ENCODE measurements around the gene SLC25A25.
"Not testable (repeated sequence)": the region's sequence is repeated elsewhere in the genome, so short reads cannot be mapped to it uniquely, and the experiment has no call there.

Gene SLC25A25

DNA sequence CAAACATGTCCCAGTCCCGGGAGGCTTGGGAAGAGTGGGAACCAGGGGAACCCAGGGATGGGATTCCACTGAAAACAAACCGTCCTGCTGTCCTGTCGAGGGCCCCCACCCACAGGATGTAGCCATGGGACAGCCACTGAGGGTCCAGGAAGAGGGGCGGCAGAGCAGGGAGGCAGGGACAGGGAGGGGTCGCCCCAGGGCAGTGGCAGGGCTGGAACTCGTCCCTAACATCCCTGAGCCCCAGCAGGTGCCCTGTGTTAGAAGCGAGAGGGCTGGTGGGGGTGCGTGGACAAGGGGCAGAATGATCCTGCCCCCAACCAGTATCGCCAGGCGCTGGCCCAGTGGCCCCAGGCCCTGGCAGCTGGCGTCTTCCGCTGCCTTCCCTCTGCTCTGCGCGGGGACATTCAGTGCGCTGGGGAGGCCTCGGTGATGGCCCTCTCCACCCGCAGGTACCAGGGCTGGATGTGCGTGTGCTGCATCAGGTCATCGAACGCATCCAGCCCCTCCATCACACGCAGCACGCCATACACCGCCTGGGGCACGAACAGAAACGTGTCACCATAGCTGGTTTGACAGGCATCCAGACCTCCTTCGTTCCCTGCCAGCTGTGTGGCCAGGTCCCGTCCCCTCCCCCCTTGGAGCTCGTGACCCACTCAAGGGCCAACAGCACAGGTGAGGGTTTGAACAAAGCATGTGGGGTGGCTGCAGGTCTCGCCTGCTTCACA is 52.9 kb downstream of the SLC25A25 start:
- no peak for DNase-seq (ENCODE audit: low read depth)
- no peak overlapping the region for H3K4me3 ChIP-seq (ENCODE audit: low read depth, low read length)

DNA sequence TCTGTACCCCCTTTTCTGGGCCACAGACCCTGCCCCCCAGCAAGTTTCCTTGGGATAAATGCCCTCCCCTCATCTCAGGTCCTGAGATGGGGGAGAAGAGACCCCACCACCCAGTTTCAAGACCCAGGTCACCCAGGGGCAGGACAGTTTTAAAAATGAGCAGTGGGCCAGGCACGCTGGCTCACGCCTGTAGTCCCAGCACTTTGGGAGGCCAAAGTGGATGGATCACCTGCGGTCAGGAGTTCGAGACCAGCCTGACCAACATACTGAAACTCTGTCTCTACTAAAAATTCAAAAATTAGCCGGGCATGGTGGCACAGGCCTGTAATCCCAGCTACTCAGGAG is 53.4 kb downstream of the SLC25A25 start:
- no peak overlapping the region for H3K4me3 ChIP-seq (ENCODE audit: low read depth, low read length)
- DNase-seq (ENCODE audit: low read depth), result no peak

DNA sequence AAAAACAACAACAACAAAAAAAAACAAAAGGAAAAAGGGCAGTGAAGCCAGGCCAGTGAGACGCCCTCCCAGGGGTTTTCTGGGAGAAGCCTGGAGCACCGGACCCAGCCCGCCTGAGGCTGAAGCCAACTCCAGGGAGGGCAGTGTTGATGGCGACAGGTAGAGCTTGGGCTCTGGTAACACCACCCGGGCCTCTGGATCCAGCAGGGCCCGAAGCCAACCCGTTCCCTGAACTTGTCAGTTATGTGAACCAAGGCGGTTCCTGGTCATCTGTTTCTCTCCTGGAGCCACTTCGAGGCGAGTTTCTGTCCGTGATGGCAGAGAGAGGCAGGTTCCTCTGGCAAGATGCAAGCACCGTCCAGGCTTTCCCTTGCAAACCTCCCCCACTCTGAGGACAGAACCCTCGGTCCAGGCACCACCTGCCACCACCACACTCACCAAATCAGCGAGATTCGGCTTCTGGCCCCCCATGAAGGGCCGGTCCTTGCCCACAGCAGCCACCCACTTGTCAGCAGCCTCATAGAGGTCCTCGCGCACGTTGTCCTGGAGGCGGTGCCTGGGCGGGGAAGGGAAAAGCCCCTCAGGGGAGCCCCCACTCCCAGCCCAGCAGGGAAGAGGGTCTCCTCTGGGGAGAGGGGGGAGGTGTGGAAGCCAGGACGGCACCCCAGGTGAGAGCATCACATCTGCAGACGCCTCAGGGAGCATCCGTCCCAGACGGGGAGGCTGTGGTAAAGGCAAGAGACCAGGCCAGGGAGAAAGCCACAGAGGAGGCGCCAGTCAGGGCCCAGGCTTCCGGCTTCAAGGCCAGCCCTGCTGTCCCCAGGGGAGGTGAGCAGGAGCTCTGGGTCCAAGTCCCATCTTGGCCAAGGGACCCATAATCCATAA is 54.1 kb downstream of the SLC25A25 start:
- no peak for DNase-seq (ENCODE audit: low read depth)
- no peak overlapping the region for H3K4me3 ChIP-seq (ENCODE audit: low read depth, low read length)

DNA sequence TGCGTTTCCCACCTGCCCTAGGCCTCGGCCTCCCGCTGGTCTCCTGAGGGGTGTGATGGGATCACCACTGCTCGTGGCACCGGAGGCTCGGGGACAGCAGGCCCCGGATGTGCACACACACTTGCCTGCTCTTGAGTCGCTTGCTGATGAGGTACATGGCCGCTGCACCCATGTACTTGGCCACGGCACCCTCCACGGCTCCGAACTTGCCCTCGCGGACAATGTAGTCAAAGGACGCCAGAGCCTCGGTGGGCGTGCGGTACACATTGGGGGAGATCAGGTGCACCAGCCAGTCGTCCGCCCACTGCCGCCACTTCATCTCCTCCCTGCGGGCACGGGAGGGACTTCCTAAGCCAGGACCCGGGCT is 54.8 kb downstream of the SLC25A25 start:
- DNase-seq (ENCODE audit: low read depth), result no peak
- H3K4me3 ChIP-seq (ENCODE audit: low read depth, low read length), result no peak overlapping the region

DNA sequence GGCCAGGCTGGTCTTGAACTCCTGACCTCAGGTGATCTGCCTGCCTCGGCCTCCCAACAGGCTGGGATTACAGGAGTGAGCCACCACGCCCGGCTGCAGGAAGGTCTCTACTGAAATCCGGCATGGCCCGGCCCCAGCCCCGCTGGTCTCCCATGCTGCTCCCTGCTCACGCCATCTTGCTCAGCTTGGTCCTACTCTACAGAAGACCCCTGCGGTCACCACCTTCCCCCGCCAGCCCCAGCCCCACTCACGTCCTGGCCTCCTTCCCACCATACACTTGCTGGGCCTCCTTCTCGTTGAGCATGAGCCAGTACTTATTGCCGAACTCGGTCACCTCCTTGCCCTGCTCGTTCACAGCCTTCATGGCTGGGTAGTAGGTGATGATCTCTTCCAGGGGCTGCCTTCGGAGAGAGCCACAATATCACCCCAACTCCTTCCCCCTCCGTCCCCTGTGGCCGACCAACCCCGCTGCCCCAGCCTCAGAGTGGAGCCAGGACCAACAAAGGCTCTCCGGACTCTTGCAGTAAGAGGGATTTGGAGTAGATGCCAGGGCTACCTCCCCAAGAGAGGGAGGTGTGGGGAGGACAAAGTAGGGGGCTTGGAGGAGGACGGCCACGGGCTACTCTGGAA is 55.5 kb downstream of the SLC25A25 start:
- H3K4me3 ChIP-seq (ENCODE audit: low read depth, low read length), result no peak overlapping the region
- no peak for DNase-seq (ENCODE audit: low read depth)

DNA sequence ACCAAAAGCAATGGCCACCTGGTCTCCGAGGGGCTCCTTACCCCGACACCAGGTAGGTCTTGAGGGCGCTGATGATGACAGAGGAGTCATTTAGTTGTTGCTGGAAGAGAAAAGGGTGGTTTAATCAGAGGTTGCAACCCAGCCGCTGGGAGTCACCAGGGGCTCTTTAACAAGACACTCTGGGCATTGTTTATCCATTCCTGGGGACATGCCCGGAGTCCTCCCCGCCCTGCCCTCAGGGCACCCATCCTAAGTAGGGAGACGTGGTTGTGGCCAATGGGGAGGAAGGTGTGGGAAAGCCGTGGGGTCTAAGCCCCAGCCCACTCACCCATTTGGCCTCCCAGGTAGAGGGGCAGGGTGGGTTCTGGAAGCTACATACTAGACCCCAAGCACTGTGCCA is 56.4 kb downstream of the SLC25A25 start:
- DNase-seq (ENCODE audit: low read depth), result no peak
- H3K4me3 ChIP-seq (ENCODE audit: low read depth, low read length), result no peak overlapping the region

DNA sequence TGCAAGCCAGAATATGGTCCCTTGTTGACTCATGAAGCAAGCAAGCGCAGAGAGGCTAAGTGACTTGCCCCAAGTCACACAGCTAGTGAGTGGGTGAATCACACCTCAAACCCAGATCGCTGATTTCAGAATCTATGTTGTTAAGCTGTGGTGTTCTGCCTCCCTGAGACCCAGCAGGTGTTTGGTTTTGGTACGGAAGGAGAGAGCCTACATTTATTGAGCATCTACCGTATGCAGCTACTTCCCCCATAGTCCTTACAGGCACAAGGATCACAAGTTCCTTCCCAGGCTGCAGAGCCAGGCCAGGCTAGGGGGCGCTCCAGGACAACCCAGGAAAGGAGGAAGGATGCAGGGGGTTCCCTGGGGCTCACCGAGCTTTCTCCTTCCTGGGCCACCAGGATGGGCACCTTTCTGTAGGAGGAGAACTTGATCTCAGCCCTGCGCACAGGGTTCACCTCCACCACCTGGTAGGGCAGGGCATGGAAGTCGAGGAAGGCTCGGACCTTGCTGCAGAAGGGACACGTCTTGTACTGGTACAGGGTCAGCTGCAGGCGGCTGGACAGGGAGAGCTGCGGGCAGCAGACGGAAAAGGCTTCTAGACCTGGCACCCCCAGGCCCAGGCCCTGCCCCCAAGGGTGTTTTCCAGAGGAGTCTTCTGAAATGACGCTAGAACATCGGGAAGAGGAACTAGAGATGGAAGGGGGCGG is 57.0 kb downstream of the SLC25A25 start:
- DNase-seq (ENCODE audit: low read depth), result peak; percentile 10
- H3K4me3 ChIP-seq (ENCODE audit: low read depth, low read length), result no peak overlapping the region

DNA sequence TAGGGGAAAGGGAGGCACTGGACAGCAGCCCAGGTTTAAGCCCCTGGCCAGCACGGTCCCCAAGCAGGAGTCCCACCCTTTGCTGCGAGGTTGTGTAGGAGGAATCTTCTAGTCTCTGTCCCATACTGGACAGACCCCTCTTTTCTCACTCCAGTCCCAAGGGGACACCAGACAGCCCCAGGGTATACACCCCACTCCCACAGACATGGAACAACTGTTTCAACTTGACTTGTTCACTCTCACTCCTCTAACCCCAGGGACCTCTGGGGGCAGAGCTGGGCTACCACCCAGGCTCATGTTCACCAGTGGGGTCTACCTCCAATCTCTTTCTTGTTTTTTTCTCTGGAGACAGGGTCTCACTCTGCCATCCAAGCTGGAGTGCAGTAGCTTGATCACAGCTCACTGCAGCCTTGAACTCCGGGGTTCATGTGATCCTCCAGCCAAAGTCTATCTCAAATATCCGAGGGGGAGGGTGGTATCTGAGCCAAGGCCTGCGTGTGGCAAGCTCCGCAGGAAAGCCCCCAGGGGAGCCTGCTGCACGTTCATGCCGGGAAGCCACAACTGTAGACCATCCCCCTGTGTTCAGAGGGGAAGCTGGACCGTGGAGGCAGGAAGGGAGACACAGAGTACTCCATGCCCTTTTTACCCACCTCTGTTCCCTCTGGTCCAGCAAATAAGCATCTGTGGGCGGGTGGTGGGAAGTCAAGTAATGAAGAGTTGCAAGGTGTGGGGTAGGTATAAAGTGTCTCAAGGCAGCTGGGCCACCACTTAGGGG is 57.7 kb downstream of the SLC25A25 start:
- DNase-seq (ENCODE audit: low read depth), result peak; percentile 12
- peak overlapping the region; percentile 5 for H3K4me3 ChIP-seq (ENCODE audit: low read depth, low read length)

DNA sequence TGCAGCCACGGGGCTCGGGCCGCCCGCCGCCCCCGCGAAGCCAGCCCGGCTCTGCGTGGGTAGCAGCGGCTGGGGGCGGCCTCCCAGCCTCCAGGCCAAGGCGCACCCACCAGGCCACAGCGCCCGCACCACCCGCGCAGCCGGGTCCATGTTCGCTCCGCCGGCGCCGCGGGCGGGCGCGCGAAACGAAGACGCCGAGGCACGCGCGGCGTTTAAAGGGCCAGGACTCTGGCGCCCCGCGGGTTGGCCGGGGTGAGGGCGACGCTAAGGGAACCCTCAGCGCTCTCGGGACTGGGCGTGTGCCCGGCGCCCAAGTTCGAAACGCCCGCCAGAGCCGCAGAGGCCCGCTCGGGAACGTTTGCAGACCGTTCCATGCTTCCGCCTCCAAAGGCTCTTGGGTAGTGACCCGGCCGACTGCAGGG is 59.5 kb downstream of the SLC25A25 start, which contains the start of gene PTGES2:
Gene PTGES2, minus strand, starts transcription at position 162 of the 422 bp plus-strand sequence. Its CDS starts 12 bp downstream, at position 150.
- DNase-seq (ENCODE audit: low read depth), result peak; percentile 52
- peak within 1 kb of the TSS; percentile 73 for H3K4me3 ChIP-seq (ENCODE audit: low read depth, low read length)

DNA sequence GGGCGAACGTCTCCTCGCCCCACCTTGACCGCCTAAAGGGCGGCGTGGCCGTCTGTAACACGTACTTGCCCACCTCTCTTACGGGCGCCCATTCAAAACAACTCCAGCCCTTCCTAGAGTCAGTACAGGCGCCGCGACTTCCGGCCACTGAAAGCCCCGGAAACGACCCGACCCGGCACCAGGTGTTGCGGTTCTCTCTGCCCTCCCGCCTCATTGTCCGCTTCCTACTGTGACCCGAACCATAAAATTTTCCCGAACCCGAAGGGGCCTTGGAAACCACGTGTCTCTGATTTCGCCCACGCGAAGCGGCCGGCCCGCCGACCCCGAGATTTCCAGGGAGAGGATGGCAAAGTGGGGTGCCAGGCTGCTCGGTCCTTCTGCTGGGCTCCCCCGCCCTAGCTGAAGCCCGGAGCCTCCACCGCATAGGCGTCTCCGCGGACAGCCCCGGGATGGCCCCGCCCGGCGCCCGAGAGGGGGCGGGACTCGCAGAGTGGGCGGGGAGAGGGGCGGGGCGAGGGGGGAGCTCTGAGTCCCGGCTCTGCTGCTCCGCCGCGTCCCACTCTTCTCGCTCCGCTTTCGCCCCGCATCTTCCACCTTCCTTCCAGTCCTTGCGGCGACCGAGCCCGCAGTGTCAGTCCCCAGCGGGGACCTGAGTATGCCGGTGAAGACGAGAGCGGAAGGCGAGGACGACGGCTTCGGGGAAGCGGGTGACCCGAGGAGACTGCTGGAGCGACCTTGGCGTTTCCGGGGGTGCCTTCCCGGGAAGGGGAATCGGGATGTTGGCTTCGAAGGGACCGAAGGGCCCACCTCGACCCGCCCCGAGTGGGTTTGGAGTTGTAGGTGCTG is 60.2 kb downstream of the SLC25A25 start:
- DNase-seq (ENCODE audit: low read depth), result peak; percentile 67
- peak overlapping the region; percentile 73 for H3K4me3 ChIP-seq (ENCODE audit: low read depth, low read length)

DNA sequence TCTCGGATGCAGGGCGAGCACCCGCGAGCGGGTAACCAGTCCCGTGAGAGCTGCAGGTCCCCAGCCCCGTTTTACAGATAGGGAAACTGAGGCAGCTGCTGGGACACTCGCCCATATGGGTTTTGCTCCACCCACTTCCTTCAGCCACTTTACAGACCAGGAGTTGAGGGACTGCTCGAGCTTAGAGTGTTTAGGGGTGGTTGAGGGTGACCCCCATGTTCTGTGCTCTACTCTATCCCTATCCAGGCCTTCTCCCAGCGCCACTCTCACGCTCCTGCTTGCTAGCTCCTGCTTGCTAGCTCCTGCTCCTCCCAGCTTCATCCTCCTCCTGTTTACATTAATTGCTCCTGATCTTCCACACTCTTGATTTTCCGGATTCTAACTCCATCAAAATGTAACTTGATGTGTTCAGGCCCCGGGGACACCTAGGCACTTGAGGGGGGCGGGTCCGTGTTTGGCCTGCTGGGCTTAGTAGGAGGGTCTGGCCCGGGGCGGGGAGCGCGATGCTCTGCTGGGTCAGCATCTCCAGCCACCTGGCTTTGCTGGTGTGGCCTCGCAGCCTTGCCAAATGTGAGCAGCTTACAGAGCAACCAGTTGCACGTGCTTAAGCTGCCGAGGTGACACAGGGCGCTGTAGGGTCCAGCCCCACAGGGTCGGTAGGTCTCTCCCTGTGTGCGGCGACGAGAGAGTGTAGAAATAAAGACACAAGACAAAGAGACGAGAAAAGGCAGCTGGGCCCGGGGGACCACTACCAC is 61.0 kb downstream of the SLC25A25 start:
- peak overlapping the region; percentile 73 for H3K4me3 ChIP-seq (ENCODE audit: low read depth, low read length)
- no peak for DNase-seq (ENCODE audit: low read depth)

DNA sequence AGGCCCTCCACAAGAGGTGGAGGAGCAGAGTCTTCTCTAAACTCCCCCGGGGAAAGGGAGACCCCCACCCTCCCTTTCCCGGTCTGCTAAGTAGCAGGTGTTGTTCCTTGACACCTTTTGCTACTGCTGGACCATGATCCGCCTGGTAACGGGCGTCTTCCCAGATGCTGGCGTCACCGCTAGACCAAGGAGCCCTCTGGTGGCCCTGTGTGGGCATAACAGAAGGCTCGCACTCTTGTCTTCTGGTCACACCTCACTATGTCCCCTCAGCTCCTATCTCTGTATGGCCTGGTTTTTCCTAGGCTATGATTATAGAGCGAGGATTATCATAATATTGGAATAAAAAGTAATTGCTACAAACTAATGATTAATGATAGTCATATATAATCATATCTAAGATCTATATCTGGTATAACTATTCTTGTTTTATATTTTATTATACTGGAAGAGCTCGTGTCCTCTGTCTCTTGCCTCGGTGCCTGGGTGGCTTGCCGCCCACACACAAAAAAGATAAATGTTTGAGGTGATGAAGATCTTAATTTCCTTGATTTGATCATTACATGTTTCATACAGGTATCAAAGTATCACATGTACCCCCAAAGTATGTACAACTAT is 62.1 kb downstream of the SLC25A25 start:
- DNase-seq (ENCODE audit: low read depth); H3K4me3 ChIP-seq (ENCODE audit: low read depth, low read length): not testable (repeated sequence)

DNA sequence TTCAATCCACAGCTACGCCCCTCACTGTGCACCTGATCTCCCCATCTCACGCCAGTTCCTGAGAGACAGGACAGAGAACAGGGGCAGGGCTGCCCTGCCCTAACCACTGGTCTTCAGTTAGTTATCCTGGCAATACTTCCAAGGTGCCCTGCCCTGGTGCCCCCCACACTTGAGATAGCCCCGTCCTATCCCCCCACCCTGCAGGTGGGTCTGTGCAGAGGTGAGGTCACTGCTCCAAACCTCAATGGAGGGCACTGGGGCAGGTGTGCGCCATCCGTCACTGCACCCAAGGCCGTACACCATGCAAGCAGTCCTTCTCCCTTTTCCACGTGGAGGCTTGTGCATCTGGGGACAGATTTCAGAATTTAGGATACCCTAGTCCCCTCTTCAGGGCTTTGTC is 62.6 kb downstream of the SLC25A25 start:
- not testable (repeated sequence) for H3K4me3 ChIP-seq (ENCODE audit: low read depth, low read length); DNase-seq (ENCODE audit: low read depth)

DNA sequence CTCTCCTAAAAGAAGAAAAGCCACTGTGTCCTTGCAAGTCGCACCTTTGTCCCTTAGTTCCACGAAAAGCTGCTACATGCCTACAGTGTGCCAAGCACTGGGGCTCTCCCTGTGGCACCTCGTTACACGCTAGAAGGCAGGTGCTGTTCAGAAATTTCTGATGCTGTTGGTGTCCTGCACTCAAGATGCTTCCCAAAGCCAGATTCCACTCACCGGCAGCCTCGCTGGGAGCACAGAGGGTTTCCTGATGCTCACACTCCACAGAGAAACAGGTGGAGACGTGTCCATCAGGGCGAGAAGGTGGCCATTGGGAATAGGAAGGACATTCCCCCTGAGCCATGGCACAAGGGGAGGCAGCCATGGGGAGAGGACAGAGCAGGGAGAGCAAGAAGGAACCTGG is 63.3 kb downstream of the SLC25A25 start:
- DNase-seq (ENCODE audit: low read depth); H3K4me3 ChIP-seq (ENCODE audit: low read depth, low read length): not testable (repeated sequence)

DNA sequence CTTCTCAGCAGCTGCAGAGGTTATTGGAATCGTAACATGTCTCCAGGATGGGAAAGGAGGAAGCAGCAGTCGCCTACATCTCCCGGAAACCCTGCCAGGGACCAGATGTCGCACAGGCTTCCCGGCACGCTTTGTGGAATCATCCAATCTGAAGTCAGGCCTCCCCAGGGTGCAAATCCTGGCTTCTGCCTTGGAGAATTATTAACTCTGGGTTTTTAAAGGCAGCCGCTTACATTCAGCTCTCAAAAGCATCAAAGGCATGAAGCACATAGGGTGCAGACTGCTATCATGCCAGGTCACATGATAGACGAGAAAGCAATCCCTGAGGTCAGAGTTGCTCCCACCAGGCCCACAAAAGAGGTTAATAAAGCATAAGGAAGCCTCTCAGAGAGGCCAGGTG is 64.1 kb downstream of the SLC25A25 start:
- DNase-seq (ENCODE audit: low read depth); H3K4me3 ChIP-seq (ENCODE audit: low read depth, low read length): not testable (repeated sequence)

DNA sequence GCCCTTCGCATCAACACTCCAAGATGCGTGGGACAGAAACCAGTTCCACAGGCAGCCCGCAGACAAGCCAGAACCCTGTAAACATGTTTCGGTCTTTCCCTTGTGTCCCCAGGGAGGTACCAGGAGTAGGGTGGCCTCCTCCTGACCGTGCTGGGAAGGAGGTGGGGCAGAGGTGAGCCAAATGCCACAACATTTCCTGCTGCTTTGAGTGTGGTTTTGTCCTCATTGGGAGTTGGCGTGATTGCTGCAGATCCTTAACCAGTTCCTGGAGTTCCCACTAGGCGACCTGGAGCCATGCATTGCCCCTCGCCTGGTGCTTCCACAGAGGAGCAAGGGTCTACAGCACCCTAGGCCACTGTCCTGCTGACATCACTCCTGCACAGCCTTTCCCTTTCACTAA is 67.5 kb downstream of the SLC25A25 start:
- not testable (repeated sequence) for DNase-seq (ENCODE audit: low read depth); H3K4me3 ChIP-seq (ENCODE audit: low read depth, low read length)

Measured in skeletal muscle cell (primary cell).